Glutamatergic neuron (in vitro differentiated cells): Measurements from ENCODE around the gene SERPING1. TPM values are rescaled to one million over a fixed set of nuclear protein-coding genes. Genes with fewer than 3 reads are reported as not detected.

Experiments
- microRNA-seq: library from miRNA; unstranded; fragments of <30 nt; microRNA quantifications from one replicate; pipeline ENCODE4, GENCODE V29; 2020; ENCODE audit not compliant: unreplicated experiment
- total RNA-seq: library from RNA; stranded (reverse); fragmentation: NEBNext Ultra II Directional; extraction: Animal tissue kit (Norgen Biotek cat#: 25700); gene quantifications from one replicate; pipeline ENCODE4 v1.2.1, GENCODE V29; 2021; ENCODE audit not compliant: unreplicated experiment

Gene SERPING1
- total RNA-seq, 1 donor from 2014 or later: 46.1 TPM

Small RNAs within 50 kb of the gene (microRNA-seq; reads per million reads assigned to microRNA genes)
- gene MIR130A: 26,472 reads per million, percentile 99 among the genes with 10 or more reads in this experiment

Other genes with a start within 250 kb of the SERPING1 start
- gene PRG3, start 216.5 kb upstream of the SERPING1 start, total RNA-seq: not detected
- gene PRG2, start 207.0 kb upstream of the SERPING1 start, total RNA-seq: not detected
- gene SLC43A3, start 170.6 kb upstream of the SERPING1 start, total RNA-seq: 10.8 TPM
- gene RTN4RL2, start 137.2 kb upstream of the SERPING1 start, total RNA-seq: 119 TPM
- gene SLC43A1, start 82.0 kb upstream of the SERPING1 start, total RNA-seq: 5.2 TPM
- gene TIMM10, start 66.9 kb upstream of the SERPING1 start, total RNA-seq: 51.2 TPM
- gene SMTNL1, start 60.1 kb upstream of the SERPING1 start, total RNA-seq: not detected
- gene UBE2L6, start 30.0 kb upstream of the SERPING1 start, total RNA-seq: 199 TPM
- gene YPEL4, start 52.2 kb downstream of the SERPING1 start, total RNA-seq: 16.9 TPM
- 17.1 TPM for gene CLP1, start 60.1 kb downstream of the SERPING1 start, total RNA-seq
- gene ZDHHC5, start 70.4 kb downstream of the SERPING1 start, total RNA-seq: 42.3 TPM
- gene MED19, start 114.5 kb downstream of the SERPING1 start, total RNA-seq: 30.9 TPM
- 94.5 TPM for gene TMX2, start 114.9 kb downstream of the SERPING1 start, total RNA-seq
- gene SELENOH, start 143.8 kb downstream of the SERPING1 start, total RNA-seq: 98.8 TPM
- not detected for gene BTBD18, start 154.1 kb downstream of the SERPING1 start, total RNA-seq
- 344 TPM for gene CTNND1, start 164.1 kb downstream of the SERPING1 start, total RNA-seq